HepG2 (cell line): ENCODE data around the gene SCAF11. TPM values are rescaled to one million over a fixed set of nuclear protein-coding genes. Genes with fewer than 3 reads are reported as not detected.

ENCODE experiments used
- ATAC-seq: fragments of 200-7000 bp; cut with Tn5 transposase; 3 replicates; pipeline ENCODE4 v1.9.1; 2020; ENCODE audit warnings: mild to moderate bottlenecking, moderate library complexity
- BruUV-seq: library from RNA; stranded (reverse); fragments of 400-500 nt; replicated peaks from 2 replicates; lab custom pipeline; 2021; lab: Mats Ljungman, UMichigan
- CTCF ChIA-PET: fragments of 300-600 bp; formaldehyde crosslinking; extraction: SDS; loops from one replicate; lab custom pipeline; 2021; ENCODE audit warnings: low total read pairs, inconsistent platforms, low intra/inter-chr PET ratio; lab: Yijun Ruan, JAX
- POLR2A ChIA-PET: fragments of 350-600 bp; sonication (Branson Sonifier 250); formaldehyde crosslinking; loops from one replicate; lab custom pipeline; 2020; ENCODE audit warnings: antibody characterized with exemption, inconsistent platforms; lab: Yijun Ruan, JAX
- DNase-seq: peaks from one replicate; pipeline ENCODE4 v3.0.0-alpha.2; 2015; ENCODE audit warnings: low spot score
- FAIRE-seq: peaks from 3 replicates; lab custom pipeline; 2011; peaks lifted over from hg19 to GRCh38; lab: Jason Lieb, UNC
- H2AFZ ChIP-seq: one replicate; pipeline ENCODE4 v1.6.1; 2011; ENCODE audit warnings: low read length, inconsistent platforms
- H3K27ac ChIP-seq: fragments of 300-600 bp; 3 replicates; pipeline ENCODE4 v1.8.0; 2011; ENCODE audit warnings: mixed run types, mild to moderate bottlenecking, mixed read lengths, low read length, inconsistent platforms; ENCODE audit not compliant: insufficient read depth; ENCODE audit errors: extremely low read length
- H3K27me3 ChIP-seq, 2 experiments: fragments of 200-600 bp in 1 of 2; 2 replicates in 1 of 2; 3 replicates in 1 of 2; pipeline versions ENCODE4 v1.6.0 to v1.8.0; 2011; ENCODE audit warnings: low read length in 2 of 2, mild to moderate bottlenecking in 2 of 2, moderate library complexity in 2 of 2, inconsistent platforms in 1 of 2; ENCODE audit not compliant: insufficient read depth in 2 of 2, control insufficient read depth in 1 of 2
- H3K36me3 ChIP-seq, 2 experiments: fragments of 200-600 bp in 1 of 2; replicated peaks in 1 of 2; 2 replicates in 1 of 2; 3 replicates in 1 of 2; pipeline versions ENCODE4 v1.5.1 to v1.8.0; 2011; ENCODE audit warnings: low read length in 2 of 2, inconsistent platforms in 1 of 2; ENCODE audit not compliant: insufficient read depth in 2 of 2, control insufficient read depth in 1 of 2
- H3K4me1 ChIP-seq: 2 replicates; pipeline ENCODE4 v1.5.1; 2012; ENCODE audit warnings: low read length, inconsistent platforms; ENCODE audit not compliant: insufficient read depth
- H3K4me2 ChIP-seq: 2 replicates; pipeline ENCODE4 v1.6.0; 2011; ENCODE audit warnings: low read depth, low read length, inconsistent platforms
- H3K4me3 ChIP-seq, 3 experiments: fragments of 200-600 bp in 1 of 3; sonication (generic), shearing (Covaris generic) in 1 of 3; replicated peaks in 1 of 3; 2 replicates each; pipeline ENCODE4 v1.5.1; 2011 to 2016; ENCODE audit warnings: low read length in 3 of 3, inconsistent platforms in 2 of 3, low read depth in 2 of 3, mild to moderate bottlenecking in 2 of 3, control low read depth in 1 of 3, mixed read lengths in 1 of 3; ENCODE audit not compliant: insufficient read depth in 1 of 3
- H3K79me2 ChIP-seq: one replicate; pipeline ENCODE4 v1.6.1; 2011; ENCODE audit warnings: low read length, inconsistent platforms; ENCODE audit not compliant: insufficient read depth
- H3K9ac ChIP-seq: 2 replicates; pipeline ENCODE4 v1.6.0; 2011; ENCODE audit warnings: mild to moderate bottlenecking, low read depth, low read length, inconsistent platforms; ENCODE audit not compliant: insufficient read depth
- H3K9me3 ChIP-seq: 2 replicates; pipeline ENCODE4 v1.5.1; 2012; ENCODE audit warnings: mild to moderate bottlenecking, low read length
- H4K20me1 ChIP-seq: 2 replicates; pipeline ENCODE4 v1.6.0; 2011; ENCODE audit warnings: inconsistent platforms, mild to moderate bottlenecking, low read length, moderate library complexity; ENCODE audit not compliant: insufficient read depth
- CC2D1A ChIP-seq: sonication (generic); formaldehyde crosslinking; IDR thresholded peaks from 2 replicates; pipeline ENCODE4 v1.8.1; 2023; ENCODE audit warnings: mild to moderate bottlenecking, missing genetic modification reagents
- MYNN ChIP-seq: sonication (generic); formaldehyde crosslinking; IDR thresholded peaks from 2 replicates; pipeline ENCODE4 v1.4.0; 2020; ENCODE audit warnings: mild to moderate bottlenecking, low read depth, missing genetic modification reagents
- NCOA5 ChIP-seq: sonication (generic); formaldehyde crosslinking; IDR thresholded peaks from 2 replicates; pipeline ENCODE4 v1.4.0; 2020; ENCODE audit warnings: missing genetic modification reagents
- RAD51 ChIP-seq: fragments of 450-650 bp; IDR thresholded peaks from 2 replicates; pipeline ENCODE4 v1.6.1; 2016; ENCODE audit warnings: borderline replicate concordance
- STAT6 ChIP-seq: sonication (generic); formaldehyde crosslinking; IDR thresholded peaks from 2 replicates; pipeline ENCODE4 v1.4.0; 2020; ENCODE audit warnings: missing genetic modification reagents, mild to moderate bottlenecking, borderline replicate concordance
- THAP11 ChIP-seq: IDR thresholded peaks from 2 replicates; pipeline ENCODE4 v1.6.1; 2016; ENCODE audit warnings: missing biosample characterization, missing genetic modification reagents
- XBP1 ChIP-seq: sonication (generic); formaldehyde crosslinking; IDR thresholded peaks from 2 replicates; pipeline ENCODE4 v1.5.0; 2020; ENCODE audit warnings: missing genetic modification reagents
- YEATS2 ChIP-seq: sonication (generic); formaldehyde crosslinking; IDR thresholded peaks from 2 replicates; pipeline ENCODE4 v1.4.0; 2020; ENCODE audit warnings: missing genetic modification reagents, borderline replicate concordance
- ZNF281 ChIP-seq: sonication (generic); formaldehyde crosslinking; IDR thresholded peaks from 2 replicates; pipeline ENCODE4 v1.4.0; 2020; ENCODE audit warnings: missing genetic modification reagents, borderline replicate concordance
- ZNF556 ChIP-seq: sonication (generic); formaldehyde crosslinking; IDR thresholded peaks from 2 replicates; pipeline ENCODE4 v1.4.0; 2020; ENCODE audit warnings: mild to moderate bottlenecking, missing genetic modification reagents, borderline replicate concordance
- ZNF775 ChIP-seq: sonication (generic); formaldehyde crosslinking; IDR thresholded peaks from 2 replicates; pipeline ENCODE4 v1.4.0; 2020; ENCODE audit warnings: missing genetic modification reagents, mild to moderate bottlenecking, moderate library complexity, borderline replicate concordance
- ZNF788 ChIP-seq: sonication (generic); formaldehyde crosslinking; IDR thresholded peaks from 2 replicates; pipeline ENCODE4 v1.5.0; 2020; ENCODE audit warnings: mild to moderate bottlenecking, missing genetic modification reagents, borderline replicate concordance
- WGBS: methylation state at CpG from one replicate; pipeline ENCODE4 v1.1.6; 2017; ENCODE audit warnings: low lambda C conversion rate; 5-methylcytosine and 5-hydroxymethylcytosine counted together
- in situ Hi-C: cut with HindIII; loops from 2 replicates; pipeline ENCODE4 v1.10.0; 2017; ENCODE audit warnings: low pct_unique_long_range_greater_than_20kb; ENCODE audit not compliant: extremely low pct_ligation_motif_present
- intact Hi-C: fragments of 100-400 bp; cut with micrococcal nuclease; formaldehyde crosslinking; loops from one replicate; pipeline ENCODE4 v1.10.0; 2022; ENCODE audit not compliant: unreplicated experiment
- polyA plus RNA-seq, 8 experiments: library from polyadenylated mRNA; depleted of rRNA in 3 of 8; stranded (reverse) in 7 of 8; unstranded in 1 of 8; fragments of >200 nt; fragmentation: Illumina TruSeq in 4 of 8; extraction: Trizol in 4 of 8; gene quantifications; 2 replicates each; pipeline versions ENCODE4 v1.2.1 to v1.2.3, GENCODE V29; 2011 to 2016; ENCODE audit warnings: low read depth in 4 of 8, missing spikeins in 1 of 8, mixed read lengths in 1 of 8; ENCODE audit not compliant: insufficient read depth in 1 of 8
- total RNA-seq, 5 experiments: library from RNA; depleted of rRNA; stranded (reverse); fragments of >200 nt; fragmentation: Illumina TruSeq; extraction: Trizol; gene quantifications; 2 replicates each; pipeline ENCODE4 v1.2.3, GENCODE V29; 2016; ENCODE audit warnings: low read depth in 1 of 5

SCAF11 gene
- total and polyA plus RNA-seq, 2 of the 13 experiments (the other 11 are each of a cell fraction or from before 2014, with no cell fraction given) = 26.9 to 38.3 TPM

DNA sequence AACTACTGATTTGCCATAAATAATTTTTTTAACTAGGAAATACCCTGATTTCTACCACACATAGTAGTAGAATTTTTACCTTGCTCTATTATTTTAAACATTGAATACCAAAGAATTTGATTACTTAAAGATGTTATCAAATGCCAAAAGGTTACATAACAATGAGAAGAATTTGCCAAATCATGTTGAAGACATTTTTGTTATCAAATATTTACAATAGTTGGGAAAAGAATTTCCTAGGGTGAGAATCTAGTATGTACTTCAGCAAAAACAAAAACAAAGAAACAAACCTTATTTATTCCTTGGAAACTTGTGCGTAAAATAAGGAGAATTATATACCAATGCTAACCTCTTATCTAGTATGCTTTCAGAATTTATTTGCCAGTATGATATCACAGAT is 107.2 kb downstream of the SCAF11 start (continued):
- no peak for TF ChIP-seq ZNF788 (CRISPR knock-in tag)
- no peak for TF ChIP-seq NCOA5 (CRISPR knock-in tag)
- no peak for TF ChIP-seq CC2D1A (CRISPR knock-in tag)

DNA sequence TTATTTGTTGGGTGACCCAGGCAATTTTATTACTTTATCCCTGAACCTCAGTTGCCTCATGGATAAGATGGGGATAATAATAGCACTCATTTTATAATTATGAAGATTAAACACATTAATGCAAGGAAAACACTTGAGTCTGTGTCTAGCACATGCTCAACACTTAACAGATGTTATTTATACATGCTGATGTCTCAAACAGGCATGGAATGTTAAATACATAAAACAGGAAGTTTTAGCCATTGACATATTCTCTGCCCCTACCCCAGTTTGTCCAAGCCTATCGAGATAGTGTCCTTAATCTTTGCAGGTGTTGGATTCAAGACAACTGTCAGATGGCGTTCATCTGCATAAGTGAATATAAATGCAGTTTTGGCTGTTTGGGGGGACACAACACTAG is 109.8 kb downstream of the SCAF11 start:
- Histone ChIP-seq H3K9ac (no peak overlapping the region), H3K4me3 (no peak overlapping the region), H3K27ac (no peak overlapping the region), H4K20me1 (no peaks in the 10 kb centered on the region), H3K27me3 (no peaks in the 10 kb centered on the region), H3K79me2 (no peaks in the 10 kb centered on the region), H2AFZ (no peak overlapping the region), H3K9me3 (peaks cover 4% of the 10 kb centered on the region; the same call in 1 of the 2 replicates), H3K4me1 (no peaks in the 10 kb centered on the region), H3K36me3 (peaks cover 5 to 41% of the 10 kb centered on the region in 2 experiments), H3K4me2 (no peak overlapping the region)
- 97% methylated on average over 2 of the region's 2 CpGs for WGBS
- POLR2A ChIA-PET = no interaction called here
- in situ Hi-C loops (loop anchor here (25.0 kb wide), 1 partner anchor 343 kb away; no protein-coding TSS in a partner anchor), intact Hi-C loops (no loop called here)
- no TSS peak for BruUV-seq
- CTCF ChIA-PET = no interaction called here
- no peak for FAIRE-seq
- DNase-seq = no peak
- no peak for TF ChIP-seq MYNN
- TF ChIP-seq ZNF775 (CRISPR knock-in tag) = no peak
- no peak for ATAC-seq

DNA sequence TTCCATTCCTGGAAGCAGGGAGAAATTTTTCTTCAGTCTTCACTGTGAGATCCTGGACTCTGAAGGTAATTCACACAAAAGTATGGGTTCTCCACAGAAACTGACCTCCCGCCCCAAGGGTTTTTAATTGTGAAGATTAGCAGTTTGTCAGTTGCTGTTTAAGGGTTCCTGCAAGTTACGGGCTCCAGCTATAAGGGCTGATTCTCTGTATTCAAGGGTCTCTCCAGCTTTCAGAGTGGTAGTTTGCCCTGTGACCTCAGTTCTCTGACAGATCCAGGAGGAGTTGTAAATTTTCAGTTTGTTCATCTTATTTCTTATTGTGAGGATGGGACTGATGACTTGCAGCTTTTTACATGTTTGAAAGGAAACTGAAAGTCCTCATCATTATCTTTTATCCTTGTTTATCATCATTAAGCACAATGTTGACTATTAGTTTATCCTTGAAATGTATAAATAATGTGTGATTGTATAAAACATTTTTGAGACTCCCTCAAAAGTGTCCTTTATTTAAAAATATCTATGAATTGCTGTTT is 110.9 kb downstream of the SCAF11 start:
- intact Hi-C loops = no loop called here
- TF ChIP-seq ZNF281 (CRISPR knock-in tag) = no peak
- TF ChIP-seq THAP11 (CRISPR knock-in tag) = no peak
- TF ChIP-seq STAT6 = no peak
- no peak for TF ChIP-seq XBP1
- TF ChIP-seq RAD51 = no peak
- TF ChIP-seq ZNF556 (CRISPR knock-in tag) = no peak
- no peak for TF ChIP-seq YEATS2

More for the DNA sequence above, 110.9 kb downstream of the SCAF11 start:
- in situ Hi-C loops = loop anchor here (25.0 kb wide), 1 partner anchor 342 kb away; no protein-coding TSS in a partner anchor
- Histone ChIP-seq H3K27me3 (no peaks in the 10 kb centered on the region), H3K27ac (no peak overlapping the region), H3K4me2 (no peak overlapping the region), H3K4me3 (no peak overlapping the region), H3K79me2 (no peaks in the 10 kb centered on the region), H4K20me1 (no peaks in the 10 kb centered on the region), H3K36me3 (peaks cover 5 to 47% of the 10 kb centered on the region in 2 experiments; a peak in 4 of 5 replicates), H3K9ac (no peak overlapping the region), H2AFZ (no peak overlapping the region), H3K9me3 (no peaks in the 10 kb centered on the region), H3K4me1 (no peaks in the 10 kb centered on the region)
- ATAC-seq = no peak
- no TSS peak for BruUV-seq
- ChIA-PET POLR2A (no interaction called here), CTCF (no interaction called here)
- DNase-seq = no peak
- FAIRE-seq = no peak
- 94% methylated on average over 2 of the region's 2 CpGs for WGBS
